GM19025 (cell line): ENCODE results near the gene TGFBRAP1.

Experiments used
- ATAC-seq: cut with Tn5 transposase; IDR thresholded peaks from one replicate; pipeline ENCODE4 v1.9.1; 2021; ENCODE audit warnings: mild to moderate bottlenecking, low read depth, moderate library complexity; ENCODE audit not compliant: unreplicated experiment

TGFBRAP1 gene, protein sequence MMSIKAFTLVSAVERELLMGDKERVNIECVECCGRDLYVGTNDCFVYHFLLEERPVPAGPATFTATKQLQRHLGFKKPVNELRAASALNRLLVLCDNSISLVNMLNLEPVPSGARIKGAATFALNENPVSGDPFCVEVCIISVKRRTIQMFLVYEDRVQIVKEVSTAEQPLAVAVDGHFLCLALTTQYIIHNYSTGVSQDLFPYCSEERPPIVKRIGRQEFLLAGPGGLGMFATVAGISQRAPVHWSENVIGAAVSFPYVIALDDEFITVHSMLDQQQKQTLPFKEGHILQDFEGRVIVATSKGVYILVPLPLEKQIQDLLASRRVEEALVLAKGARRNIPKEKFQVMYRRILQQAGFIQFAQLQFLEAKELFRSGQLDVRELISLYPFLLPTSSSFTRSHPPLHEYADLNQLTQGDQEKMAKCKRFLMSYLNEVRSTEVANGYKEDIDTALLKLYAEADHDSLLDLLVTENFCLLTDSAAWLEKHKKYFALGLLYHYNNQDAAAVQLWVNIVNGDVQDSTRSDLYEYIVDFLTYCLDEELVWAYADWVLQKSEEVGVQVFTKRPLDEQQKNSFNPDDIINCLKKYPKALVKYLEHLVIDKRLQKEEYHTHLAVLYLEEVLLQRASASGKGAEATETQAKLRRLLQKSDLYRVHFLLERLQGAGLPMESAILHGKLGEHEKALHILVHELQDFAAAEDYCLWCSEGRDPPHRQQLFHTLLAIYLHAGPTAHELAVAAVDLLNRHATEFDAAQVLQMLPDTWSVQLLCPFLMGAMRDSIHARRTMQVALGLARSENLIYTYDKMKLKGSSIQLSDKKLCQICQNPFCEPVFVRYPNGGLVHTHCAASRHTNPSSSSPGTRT

DNA sequence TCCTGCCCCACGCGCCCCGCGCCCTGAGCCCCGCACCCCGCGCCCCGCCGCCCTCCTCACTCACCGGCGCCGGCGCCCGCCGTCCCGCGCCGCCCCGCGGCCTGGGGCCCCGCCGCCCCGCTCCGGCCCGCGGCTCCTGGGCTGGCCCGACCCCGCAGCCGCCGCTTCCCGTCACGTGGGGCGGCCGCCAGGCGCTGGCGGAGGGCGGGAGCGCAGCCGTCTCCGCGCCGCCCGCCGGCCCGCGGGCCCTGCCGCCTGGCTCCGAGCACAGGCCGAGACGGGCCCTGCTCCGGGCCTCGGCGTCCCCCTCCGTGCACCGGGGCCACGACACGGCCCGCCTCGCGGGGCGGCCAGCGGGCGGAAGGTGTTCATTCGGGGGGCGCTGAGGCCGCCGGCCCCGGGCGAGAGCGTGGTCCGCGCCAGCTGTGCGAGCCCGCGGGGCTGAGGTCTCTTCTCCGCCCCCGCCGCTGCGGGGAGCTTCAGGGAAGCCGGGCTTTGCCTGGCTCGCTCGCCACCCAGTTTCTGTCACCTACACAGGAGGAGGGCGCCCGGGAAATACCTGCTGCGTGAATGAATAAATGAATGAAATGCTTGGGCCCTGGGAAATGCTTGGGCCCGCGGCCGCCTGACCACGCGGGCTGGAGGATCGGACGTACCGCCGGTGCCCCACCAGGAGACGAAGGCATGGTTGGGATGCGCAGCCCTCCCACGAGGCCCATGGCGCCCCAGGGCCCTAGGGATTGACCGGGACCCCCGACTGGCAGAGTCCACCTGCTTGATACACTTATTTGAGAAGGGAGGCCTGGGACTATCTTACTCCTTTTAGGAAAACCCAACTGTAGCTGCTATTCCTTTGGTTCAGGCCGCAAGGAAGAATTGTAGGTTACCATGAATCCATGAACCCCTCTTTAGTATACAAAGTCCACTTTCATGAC, at the start of gene TGFBRAP1:
Gene TGFBRAP1, minus strand, starts transcription at position 175 of the 935 bp plus-strand sequence. CDS start 21,434 bp downstream, outside the sequence.
- ATAC-seq, result peak; percentile 84

DNA sequence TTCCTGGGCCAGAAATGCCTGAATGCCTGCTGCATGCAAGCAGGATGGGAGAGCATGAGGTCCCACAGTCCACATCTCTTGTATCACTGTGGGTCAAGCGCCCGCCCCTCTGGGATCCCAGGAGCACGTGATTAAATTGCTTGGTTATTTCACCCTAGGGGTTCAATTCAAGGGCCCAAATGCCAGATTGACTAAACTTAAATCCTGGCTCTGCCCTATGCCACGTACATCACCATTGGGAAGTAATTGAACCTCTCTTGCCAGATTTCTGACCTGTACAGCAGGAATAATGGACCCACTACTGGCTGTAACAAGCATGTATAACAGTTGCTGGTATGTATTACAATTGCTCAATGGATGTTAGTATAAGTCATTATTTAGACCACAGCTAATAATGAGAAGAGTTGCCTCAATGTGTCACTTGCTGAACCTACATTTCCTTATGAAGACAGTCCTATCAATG, 49.4 kb upstream of the TGFBRAP1 start:
- no peak for ATAC-seq

DNA sequence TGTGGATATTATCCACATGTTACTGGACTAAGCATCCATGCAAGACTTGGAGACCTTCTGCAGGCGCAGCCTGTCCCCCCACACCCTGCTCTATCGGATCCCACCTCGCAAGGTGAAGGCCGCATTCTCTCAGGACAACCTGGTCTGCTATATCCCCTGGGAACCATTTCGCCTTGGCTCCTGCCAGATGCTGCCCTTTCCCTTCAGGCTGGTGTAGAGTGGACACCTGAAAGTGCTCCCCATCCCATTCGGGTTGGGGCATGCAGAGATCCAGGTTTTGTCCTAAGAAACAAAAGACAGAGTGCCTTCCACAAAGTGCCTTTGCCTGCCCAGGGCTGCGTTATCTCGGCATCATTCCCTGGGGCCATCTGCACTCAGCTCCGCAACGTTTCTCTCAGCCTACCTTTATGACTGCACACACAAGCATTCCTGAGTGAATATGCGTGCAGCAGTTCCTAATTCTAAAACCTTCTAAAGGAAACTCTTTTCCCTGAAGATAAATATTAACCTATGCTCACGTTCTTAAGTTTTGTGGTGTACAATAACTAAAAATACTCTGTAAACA, 48.8 kb upstream of the TGFBRAP1 start:
- ATAC-seq, result no peak

DNA sequence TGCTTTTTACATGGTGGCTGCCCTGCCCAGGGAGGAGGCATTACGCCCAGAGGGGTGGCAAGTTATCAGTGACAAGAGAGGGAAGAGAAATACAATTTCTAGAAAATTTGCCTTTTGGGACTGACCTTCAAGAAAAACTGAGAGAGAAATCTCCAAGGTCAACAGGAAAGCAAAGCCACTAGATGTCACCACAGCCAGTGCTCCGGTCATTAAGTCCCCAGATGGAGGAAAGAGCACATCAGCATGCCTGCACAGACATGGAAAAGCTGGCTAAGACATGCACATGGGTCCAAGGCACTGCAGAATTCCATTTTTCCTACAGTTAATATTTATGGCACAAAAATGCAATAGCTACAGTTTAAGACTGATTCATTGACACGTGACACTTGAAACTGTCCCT, 48.3 kb upstream of the TGFBRAP1 start:
- no peak for ATAC-seq

DNA sequence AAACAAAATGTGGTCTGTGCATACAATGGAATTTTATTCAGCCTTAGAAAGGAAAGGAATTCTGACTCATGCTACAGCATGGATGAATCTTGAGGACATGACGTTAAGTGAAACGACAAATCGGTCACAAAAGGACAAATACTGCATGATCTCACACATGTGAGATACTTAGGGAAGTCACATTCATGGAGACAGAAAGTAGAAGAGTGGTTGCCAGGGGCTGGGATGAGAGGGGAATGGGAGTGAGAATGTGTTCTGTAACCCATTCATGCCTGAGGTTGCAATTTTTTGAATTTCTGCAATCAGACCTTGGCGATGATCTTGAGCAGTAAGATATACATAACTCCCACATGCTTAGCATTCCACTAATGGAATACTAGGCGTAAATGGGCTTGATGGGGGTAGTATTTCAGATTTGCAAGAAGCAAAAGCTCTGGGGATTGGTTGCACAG, 47.3 kb upstream of the TGFBRAP1 start:
- no peak for ATAC-seq

DNA sequence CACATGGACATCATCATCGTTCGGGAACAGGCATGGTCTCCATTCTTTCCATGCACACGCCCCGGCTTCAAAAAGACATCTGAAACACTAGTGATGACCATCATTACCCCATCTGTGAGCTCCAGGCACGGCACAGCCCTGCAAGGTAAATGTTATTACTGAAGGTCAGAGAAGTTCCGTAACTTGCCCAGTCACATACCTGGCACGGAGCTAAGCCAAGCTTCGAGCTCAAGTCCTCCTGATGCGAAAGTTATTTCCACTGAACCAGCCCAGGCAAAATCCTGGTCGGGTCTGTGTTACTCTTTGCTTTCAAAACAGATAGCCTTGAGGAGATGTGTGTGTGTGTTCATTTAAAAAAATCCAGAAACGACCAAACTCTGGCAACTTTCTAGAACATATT, 46.5 kb upstream of the TGFBRAP1 start:
- no peak for ATAC-seq

DNA sequence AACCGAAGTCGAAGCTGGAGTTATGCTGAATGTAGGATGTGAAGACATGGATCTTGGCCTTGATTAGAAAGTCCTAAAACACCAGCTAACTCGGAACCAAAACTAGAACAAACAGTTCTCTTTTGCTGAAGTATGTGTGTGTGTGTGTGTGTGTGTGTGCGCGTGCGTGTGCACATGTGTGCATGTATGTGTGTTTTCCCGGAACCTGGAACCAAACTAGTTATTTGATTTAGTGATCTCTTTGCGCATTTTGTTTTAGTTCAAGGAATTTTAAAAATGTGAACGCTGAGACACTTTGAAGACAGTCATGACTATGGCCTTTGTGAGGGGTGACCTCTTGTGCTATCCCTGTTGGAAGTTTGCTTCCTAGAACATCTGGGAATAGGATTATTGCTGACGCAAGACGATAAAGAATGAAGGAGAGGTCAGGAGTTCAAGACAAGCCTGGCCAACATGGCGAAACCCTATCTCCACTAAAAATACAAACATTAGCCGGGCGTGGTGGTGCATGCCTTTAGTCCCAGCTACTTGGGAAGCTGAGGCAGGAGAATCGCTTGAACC, 45.5 kb upstream of the TGFBRAP1 start:
- no peak for ATAC-seq

DNA sequence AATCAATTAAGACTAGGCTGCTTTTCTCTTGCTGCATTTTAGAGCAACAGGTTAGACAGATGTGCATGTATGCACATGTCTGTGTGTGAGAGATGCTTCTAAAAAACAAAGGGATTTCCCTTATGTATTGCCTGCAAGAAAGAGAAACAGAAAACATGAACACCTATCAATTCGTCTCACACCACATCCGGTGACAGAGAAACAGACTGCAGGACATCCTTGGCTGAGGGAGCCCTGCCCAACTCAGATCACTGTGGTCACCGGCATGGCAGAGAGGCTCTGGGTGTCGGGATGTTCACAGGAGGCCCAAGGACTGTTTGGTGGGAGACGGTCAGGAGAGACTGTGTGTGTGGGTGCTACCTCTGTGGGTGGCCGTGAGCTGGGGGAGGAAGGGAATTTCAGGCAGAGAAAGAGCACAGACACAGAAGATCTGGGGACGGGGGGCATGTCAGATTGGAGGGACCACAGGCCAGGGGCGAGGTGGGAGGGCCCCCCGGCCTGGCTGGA, 44.4 kb upstream of the TGFBRAP1 start:
- peak; percentile 85 for ATAC-seq

DNA sequence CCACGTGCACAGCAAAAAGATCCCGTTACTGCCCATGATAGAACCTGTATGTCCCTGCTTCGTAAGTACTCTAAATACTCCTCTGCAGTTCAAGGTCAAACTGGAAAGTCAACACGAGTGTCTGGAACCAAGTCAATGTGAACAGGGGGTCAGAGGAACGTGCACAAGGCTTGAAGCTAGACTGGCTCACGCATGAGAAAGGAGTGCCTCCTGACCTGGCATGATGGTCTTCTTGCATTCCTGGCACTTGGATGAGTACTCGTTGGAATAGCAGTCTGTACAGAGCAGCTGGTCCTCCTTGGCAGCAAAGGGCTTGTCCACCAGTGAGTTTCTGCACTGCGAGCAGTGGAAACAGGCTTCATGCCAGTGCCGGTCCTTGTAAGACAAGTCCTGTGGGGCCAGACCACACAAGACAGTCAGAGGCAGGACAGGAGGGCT, 43.8 kb upstream of the TGFBRAP1 start:
- ATAC-seq, result peak; percentile 16

DNA sequence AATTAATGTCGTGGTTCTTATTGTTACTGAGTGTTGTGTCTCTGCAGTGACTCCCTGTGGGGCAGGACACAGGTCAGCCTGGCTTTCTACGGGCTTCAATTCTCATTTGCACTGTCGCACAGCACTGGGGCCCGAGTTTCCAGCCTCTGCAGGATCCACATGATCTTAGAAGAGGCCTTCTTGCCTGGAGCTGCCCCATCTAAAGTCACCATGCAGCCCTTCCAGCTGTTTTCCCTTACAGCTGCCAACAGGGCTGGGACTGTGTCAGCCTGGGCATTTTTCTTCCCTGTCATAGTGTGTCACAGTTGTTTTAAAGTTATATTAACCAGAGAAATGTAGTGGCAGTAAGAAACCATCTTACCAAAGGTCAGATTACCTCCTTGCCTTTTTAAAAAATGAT, 42.3 kb upstream of the TGFBRAP1 start:
- no peak for ATAC-seq

DNA sequence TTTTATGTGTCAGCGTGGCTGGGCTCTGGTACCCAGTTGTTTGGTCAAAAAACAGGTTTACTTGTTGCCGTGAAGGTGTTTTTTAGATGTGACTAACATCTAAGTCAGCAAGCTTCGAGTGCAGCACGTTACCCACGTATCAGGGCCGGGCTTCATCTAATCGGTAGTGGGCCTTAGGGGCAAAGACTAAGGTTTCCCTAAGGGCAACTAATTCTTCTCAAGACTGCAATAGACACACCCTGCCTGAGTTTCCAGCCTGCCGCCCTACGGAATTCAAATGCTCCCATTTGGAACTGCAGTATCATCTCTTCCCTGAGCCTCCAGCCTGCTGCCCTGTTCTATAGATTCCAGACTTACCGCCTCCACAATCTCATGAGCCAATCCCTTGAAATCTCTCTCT, 41.6 kb upstream of the TGFBRAP1 start:
- no peak for ATAC-seq

DNA sequence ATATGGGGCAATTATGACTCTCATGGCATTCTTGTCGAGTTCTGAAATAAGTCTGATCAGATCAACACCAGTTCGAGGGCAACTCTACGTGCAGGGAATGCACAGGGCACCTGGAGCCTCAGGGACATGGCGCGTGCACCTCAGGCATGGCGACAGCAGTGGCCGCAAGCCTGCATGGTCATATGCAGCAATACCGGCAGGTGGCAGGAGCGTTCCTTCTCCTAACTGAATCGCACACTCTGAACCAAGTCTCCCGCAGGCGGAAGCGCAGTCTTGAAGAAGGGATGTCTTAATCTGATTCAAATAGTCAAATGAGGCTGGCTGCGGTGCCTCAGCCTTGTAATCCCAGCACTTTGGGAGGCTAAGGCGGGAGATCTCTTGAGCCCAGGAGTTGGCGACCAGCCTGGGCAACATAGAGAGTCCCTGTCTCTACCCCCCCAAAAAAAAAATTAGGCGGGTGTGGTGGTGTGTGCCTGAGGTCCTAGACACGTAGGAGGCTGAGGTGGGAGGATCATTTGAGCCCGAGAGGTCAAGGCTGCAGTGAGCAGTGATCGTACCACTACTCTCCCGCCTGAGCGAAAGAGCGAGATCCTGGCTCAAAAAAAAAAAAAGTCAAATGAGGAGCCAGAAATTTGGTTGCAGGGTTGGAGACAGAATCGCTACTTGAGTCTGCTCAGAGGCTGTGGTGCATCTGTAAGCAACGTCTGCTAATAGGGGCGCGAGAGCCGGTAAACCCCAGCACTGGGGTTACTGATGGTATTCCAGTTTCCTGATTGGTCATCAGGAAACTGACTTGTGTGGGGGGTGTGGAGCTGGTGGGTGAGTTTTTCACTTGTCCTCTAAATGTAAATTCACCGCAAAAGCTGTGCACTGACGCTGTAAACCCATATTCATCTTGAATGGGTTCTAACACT, 40.5 kb upstream of the TGFBRAP1 start:
- ATAC-seq, result peak; percentile 71

DNA sequence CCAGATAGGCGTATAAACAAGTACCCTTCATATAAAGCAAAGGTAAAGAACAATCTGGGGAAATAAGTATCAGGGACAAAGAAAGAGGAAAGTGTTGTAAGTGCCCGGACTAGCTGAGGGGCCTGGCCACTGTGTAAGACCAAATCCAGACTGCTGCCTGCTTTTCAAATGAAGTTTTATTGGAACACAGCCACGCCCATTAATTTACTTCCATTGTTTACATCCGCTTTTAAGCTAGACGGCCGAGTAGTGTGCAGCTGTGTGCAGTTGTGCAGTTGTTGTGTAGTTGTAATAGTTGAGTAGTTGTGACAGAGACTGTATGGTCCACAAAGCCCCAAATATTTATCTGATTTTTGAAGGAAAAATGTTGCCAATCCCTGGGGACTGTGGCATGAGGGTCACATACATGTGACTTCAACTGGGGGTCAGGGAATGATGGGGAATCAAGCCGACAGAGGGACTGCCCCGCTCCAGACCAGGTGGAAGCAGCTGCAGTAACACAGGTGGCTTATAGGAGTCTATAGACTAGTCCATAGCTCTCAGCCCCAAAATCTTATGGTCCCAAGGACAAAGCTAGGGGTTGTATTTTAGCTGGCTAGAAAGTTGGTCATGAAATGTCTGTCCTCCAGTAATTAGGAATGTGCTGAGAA, 39.3 kb upstream of the TGFBRAP1 start:
- ATAC-seq, result no peak

DNA sequence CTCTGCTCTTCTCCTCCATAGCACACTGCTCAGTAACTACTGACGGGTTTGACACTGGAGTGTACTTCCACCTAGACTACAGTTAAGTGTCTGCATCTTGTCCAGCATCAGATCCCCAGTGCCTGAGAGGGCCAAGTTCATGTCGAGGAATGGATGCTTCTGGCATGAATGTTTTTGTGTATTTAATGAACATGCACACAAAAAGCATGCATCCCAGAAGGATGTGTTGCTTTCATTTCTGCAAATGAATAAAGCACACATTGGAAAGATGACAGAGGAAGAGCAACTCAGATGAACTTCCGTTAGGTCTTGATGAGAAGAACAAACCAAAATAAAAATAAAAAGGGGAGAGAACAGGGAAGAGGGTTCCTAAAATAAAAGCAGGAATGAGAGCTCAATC, 35.7 kb upstream of the TGFBRAP1 start:
- ATAC-seq, result no peak

DNA sequence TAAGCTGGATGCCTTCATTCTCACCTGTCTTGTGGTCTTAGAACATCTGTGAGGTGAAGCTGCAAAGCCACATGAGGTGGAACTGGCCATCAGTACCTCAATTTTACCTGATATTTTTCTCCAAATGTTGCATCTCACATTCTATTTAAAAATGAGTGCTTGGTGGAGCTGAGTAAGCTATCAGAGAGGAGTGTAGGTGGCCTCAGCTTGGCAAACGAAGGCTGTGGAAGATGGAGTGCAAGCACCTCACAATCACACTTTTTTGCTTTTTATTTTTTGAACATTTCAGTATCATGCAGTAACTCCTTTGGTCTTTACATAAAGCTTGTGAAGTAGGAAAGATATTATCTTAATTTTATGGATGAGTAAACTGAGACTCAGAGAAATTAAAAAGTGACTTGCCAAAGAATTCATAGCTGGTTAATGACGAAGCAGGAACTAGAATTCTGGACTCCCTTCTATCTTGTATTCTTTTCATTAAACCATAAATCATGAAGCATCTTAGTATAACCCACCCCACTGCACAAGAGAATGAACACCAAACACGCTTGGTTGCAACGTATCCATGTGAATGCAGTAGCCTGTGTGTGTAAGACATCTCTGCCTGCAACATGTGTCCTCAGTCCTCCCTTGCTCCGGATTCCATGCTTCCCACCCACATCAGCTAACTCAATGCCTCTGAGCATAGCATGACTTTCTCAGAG, 35.1 kb upstream of the TGFBRAP1 start:
- no peak for ATAC-seq

DNA sequence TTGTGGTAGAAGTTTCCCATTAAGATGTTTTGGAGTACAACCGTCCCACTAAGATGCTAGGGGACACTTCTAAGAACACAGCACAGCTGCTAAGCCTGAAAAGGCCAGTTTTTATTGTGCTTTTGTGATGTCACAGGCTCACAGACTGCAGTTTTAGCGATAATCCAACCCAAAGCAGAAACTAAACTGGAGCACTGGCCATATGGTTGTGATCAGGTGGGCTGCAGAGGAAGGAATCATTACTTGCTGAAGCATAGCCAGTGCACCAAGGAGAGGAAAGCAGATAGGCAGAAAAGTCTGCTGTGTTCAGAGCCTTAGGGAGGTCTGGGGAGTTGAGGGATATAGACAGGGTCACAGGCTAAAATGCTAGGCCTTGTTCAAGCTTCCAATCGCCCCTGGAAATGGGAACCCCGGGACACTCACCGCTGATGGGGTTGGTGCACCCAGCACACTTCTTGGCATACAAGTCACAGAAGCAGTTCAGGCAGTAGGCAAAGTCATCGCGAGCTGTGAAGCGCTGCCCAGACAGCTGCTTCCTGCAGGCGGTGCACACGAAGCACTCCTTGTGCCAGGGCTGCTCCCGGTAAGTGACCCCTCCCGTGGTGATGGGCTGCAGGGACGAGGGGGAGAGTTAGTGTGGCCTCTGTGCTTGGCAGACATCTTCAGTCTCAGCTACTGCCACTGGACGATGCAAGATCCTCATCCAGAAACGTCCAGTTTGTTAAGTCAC, 33.5 kb upstream of the TGFBRAP1 start:
- no peak for ATAC-seq
